Peyer's patch (tissue), 4 donors: ENCODE measurements around the gene NUBP1. TPM values are rescaled to one million over a fixed set of nuclear protein-coding genes. Genes with fewer than 3 reads are reported as not detected.
A peak's percentile ranks its signal among the peaks of the same experiment; 100 is the strongest.

Experiments used
- DNase-seq, 3 donors: peaks; one replicate each; pipeline ENCODE4 v3.0.0-alpha.2; 2017 to 2019
- H3K27ac ChIP-seq, 4 donors: fragments of 200-600 bp; sonication (generic); one replicate each; pipeline ENCODE4 v1.5.1; 2016 to 2019
- H3K27me3 ChIP-seq, 2 donors: fragments of 200-600 bp; sonication (generic); one replicate each; pipeline ENCODE4 v1.5.1; 2019
- H3K36me3 ChIP-seq, 3 donors: fragments of 200-600 bp; sonication (generic); one replicate each; pipeline ENCODE4 v1.5.1; 2016 to 2019
- H3K4me1 ChIP-seq, 4 donors: fragments of 200-600 bp; sonication (generic); one replicate each; pipeline ENCODE4 v1.5.1; 2016 to 2019
- H3K4me3 ChIP-seq, 4 donors: fragments of 200-600 bp; sonication (generic); 1 replicate in 3 of 4; 2 replicates in 1 of 4; pipeline ENCODE4 v1.5.1; 2016 to 2019; ENCODE audit warnings: mild to moderate bottlenecking in 1 of 4
- H3K9me3 ChIP-seq, 4 donors: fragments of 200-600 bp; sonication (generic); one replicate each; pipeline ENCODE4 v1.5.1; 2016 to 2019; ENCODE audit warnings: mild to moderate bottlenecking in 1 of 4
- POLR2A ChIP-seq, 2 donors: fragments of 450-650 bp; IDR thresholded peaks; one replicate each; pipeline ENCODE4 v1.5.1; 2017; ENCODE audit warnings: antibody characterized with exemption in 2 of 2, mild to moderate bottlenecking in 2 of 2, moderate library complexity in 2 of 2
- total RNA-seq, 4 donors: library from RNA; depleted of rRNA; stranded (reverse); fragments of >200 nt; gene quantifications; one replicate each; pipeline ENCODE4 v1.1.0, GENCODE V29; 2016
- TF ChIP-seq, protein P1 (sequence below), 6 experiments: fragments of 450-650 bp in 4 of 6; fragments of 200-600 bp in 2 of 6; sonication (generic) in 1 of 6; IDR thresholded peaks; one replicate each; pipeline ENCODE4 v1.5.1; 2017 to 2019; ENCODE audit warnings: antibody characterized with exemption in 6 of 6, mild to moderate bottlenecking in 3 of 6, moderate library complexity in 1 of 6

Gene NUBP1
- total RNA-seq, 4 donors from 2014 or later = 18.9 to 31.4 (median 23.9) TPM

GRCh38 chr16:10708969-10709368 lies 34.7 kb upstream of the NUBP1 start:
- Histone ChIP-seq H3K27me3 (no peaks in the 10 kb centered on the region), H3K36me3 (no peaks in the 10 kb centered on the region), H3K4me1 (no peaks in the 10 kb centered on the region), H3K27ac (no peak overlapping the region), H3K9me3 (no peaks in the 10 kb centered on the region), H3K4me3 (no peak overlapping the region)
- DNase-seq = no peak
- TF ChIP-seq, protein P1, sequence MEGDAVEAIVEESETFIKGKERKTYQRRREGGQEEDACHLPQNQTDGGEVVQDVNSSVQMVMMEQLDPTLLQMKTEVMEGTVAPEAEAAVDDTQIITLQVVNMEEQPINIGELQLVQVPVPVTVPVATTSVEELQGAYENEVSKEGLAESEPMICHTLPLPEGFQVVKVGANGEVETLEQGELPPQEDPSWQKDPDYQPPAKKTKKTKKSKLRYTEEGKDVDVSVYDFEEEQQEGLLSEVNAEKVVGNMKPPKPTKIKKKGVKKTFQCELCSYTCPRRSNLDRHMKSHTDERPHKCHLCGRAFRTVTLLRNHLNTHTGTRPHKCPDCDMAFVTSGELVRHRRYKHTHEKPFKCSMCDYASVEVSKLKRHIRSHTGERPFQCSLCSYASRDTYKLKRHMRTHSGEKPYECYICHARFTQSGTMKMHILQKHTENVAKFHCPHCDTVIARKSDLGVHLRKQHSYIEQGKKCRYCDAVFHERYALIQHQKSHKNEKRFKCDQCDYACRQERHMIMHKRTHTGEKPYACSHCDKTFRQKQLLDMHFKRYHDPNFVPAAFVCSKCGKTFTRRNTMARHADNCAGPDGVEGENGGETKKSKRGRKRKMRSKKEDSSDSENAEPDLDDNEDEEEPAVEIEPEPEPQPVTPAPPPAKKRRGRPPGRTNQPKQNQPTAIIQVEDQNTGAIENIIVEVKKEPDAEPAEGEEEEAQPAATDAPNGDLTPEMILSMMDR (IDR thresholded peaks at IDR 0.05) = no peak
- TF ChIP-seq POLR2A (IDR thresholded peaks at IDR 0.05) = no peak

GRCh38 chr16:10728003-10728887 lies 15.4 kb upstream of the NUBP1 start:
- Histone ChIP-seq H3K27me3 (no peaks in the 10 kb centered on the region), H3K4me1 (no peaks in the 10 kb centered on the region), H3K36me3 (no peaks in the 10 kb centered on the region), H3K27ac (no peak overlapping the region), H3K4me3 (no peak overlapping the region), H3K9me3 (no peaks in the 10 kb centered on the region)
- no peak for DNase-seq
- TF ChIP-seq, protein P1 (IDR thresholded peaks at IDR 0.05) = no peak
- TF ChIP-seq POLR2A (IDR thresholded peaks at IDR 0.05) = no peak

DNA sequence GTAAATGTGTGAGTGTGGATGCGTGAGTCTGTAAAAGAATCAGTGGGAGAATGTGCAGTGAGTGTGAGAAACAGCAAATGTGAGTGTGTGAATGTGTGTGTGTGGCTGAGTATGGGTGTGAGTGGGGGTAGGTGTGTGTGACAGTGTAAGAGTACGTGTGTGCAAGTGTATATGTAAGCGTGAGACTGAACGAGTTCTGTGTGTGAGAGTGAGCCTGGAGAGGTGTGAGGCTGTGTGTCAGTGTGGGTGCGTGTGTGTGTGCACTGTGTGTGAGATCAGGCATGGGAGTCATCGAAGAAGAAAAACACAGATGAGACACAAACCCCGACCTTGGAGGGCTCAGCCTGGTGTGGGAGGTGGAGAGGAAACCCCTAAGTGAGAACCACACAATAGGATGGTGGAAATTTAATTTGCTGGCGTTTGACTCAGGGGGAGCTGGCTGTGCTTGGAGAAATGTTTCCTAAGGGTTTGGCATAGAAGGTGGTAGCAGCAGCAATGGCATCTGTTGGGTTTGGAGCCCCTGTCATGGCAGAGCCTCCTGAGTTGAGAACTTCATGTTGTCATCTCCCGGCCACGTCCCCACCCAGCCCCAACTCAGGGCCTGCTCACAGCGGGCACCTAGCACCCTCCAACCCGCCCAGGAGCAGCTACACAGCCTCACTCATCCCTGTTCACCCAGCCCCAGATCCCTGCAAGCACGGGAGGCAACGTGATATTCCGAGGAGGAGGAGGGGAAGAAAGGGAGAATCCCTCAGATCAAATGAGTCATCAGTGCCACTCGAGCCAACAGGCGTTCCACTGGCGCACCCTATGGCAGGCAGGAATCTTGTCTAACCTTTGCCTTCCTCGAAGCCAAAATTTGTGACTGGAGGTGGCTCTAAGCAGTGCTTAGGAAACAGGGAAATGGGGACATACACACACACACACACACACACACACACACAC lies 14.3 kb upstream of the NUBP1 start:
- DNase-seq = no peak
- Histone ChIP-seq H3K27ac (no peak overlapping the region), H3K36me3 (no peaks in the 10 kb centered on the region), H3K4me1 (no peaks in the 10 kb centered on the region), H3K27me3 (no peaks in the 10 kb centered on the region), H3K9me3 (no peaks in the 10 kb centered on the region), H3K4me3 (no peak overlapping the region)
- TF ChIP-seq POLR2A (IDR thresholded peaks at IDR 0.05) = no peak
- TF ChIP-seq, protein P1 (IDR thresholded peaks at IDR 0.05) = peak in 3 of 6 experiments; percentile 2 to 18 (median 4)

DNA sequence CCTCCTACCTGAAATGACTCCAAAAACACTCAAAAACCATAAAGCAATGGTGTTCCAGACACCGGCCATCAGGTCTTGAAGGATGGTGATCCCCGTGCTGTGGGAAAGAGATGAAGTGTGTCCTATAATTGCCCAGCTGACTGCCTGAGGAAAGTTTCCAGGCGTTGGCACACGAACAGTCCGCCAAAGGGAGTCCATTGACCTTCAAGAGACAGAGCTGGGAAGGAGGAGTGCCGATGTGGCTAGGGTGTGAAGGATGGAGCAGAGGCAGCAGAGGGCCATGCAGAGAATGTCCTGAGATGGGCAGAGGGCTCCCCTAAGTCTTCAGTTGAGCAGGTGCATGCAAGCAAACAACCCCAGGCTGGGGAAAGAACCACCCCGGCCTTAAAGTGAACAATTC lies 11.9 kb upstream of the NUBP1 start:
- Histone ChIP-seq H3K9me3 (no peaks in the 10 kb centered on the region), H3K27ac (no peak overlapping the region), H3K27me3 (no peaks in the 10 kb centered on the region), H3K4me1 (no peaks in the 10 kb centered on the region), H3K4me3 (no peak overlapping the region), H3K36me3 (no peaks in the 10 kb centered on the region)
- no peak for DNase-seq
- no peak for TF ChIP-seq POLR2A (IDR thresholded peaks at IDR 0.05)
- TF ChIP-seq, protein P1 (IDR thresholded peaks at IDR 0.05) = no peak

DNA sequence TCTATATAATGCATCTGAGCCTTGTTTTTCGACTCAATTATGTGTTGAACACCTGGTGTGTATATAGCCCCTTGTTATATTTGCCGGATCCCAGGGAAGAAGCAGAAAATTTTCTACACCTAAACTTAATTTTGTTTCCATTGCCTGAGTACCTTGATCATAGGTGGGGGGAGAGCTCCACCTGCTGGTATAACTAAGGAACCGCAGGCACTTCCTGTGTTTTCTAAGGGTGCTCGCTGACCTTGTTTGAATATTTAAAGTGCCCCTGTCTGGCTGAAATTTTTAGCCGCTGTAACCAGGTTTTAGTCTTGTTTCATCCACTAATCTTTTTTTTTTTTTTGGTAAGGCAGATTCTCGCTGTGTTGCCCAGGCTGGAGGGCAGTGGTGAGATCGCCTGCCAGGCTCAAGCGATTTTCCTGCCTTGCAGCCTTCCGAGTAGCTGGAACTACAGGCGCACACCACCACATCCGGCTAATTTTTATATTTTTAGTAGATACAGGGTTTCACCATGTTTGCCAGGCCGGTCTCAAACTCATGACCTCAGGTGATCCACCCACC lies 6.5 kb upstream of the NUBP1 start:
- DNase-seq = peak in 2 of 3 donors; percentile 50 to 81
- Histone ChIP-seq H3K27ac (peak overlapping the region; percentile 22 to 62 (median 48)), H3K4me1 (peaks cover 0 to 18% (median 6%) of the 10 kb centered on the region in 4 donors), H3K27me3 (no peaks in the 10 kb centered on the region), H3K36me3 (no peaks in the 10 kb centered on the region), H3K4me3 (peak overlapping the region; percentile 20 to 39 (median 30)), H3K9me3 (no peaks in the 10 kb centered on the region)
- TF ChIP-seq, protein P1 (IDR thresholded peaks at IDR 0.05) = peak; percentile 74 to 99 (median 97)
- TF ChIP-seq POLR2A (IDR thresholded peaks at IDR 0.05) = no peak
